GM12878 (cell line): Measurements from ENCODE around the gene RASA4B.
"Not testable (repeated sequence)": the region's sequence is repeated elsewhere in the genome, so short reads cannot be mapped to it uniquely, and the experiment has no call there.

ENCODE experiments used
- CEBPZ ChIP-seq: fragments of 150-350 bp; IDR thresholded peaks from 2 replicates; pipeline ENCODE4 v1.6.1; 2016; ENCODE audit warnings: low read depth, low read length
- CTCF ChIP-seq, 3 experiments: IDR thresholded peaks in 2 of 3; conservative IDR thresholded peaks in 1 of 3; 2 replicates each; pipeline ENCODE4 v1.5.1; 2011; ENCODE audit warnings: low read depth in 3 of 3, low read length in 3 of 3, mild to moderate bottlenecking in 3 of 3, control low read depth in 2 of 3, moderate library complexity in 2 of 3, inconsistent platforms in 1 of 3, mixed read lengths in 1 of 3; ENCODE audit not compliant: control insufficient read depth in 2 of 3, insufficient read depth in 1 of 3; ENCODE audit errors: extremely low read depth in 1 of 3
- EGR1 ChIP-seq, 2 experiments: IDR thresholded peaks; 1 replicate in 1 of 2; 2 replicates in 1 of 2; pipeline ENCODE4 v1.6.1; 2011 to 2012; ENCODE audit warnings: low read depth in 2 of 2, low read length in 2 of 2, borderline replicate concordance in 1 of 2, mild to moderate bottlenecking in 1 of 2, moderate library complexity in 1 of 2
- ESRRA ChIP-seq: IDR thresholded peaks from 2 replicates; pipeline ENCODE4 v1.6.1; 2012; ENCODE audit warnings: mild to moderate bottlenecking, low read length, improper control_type of control experiment
- HDAC2 ChIP-seq: fragments of 200-600 bp; sonication (generic); IDR thresholded peaks from 2 replicates; pipeline ENCODE4 v1.6.1; 2017
- MXI1 ChIP-seq: fragments of 150-350 bp; IDR thresholded peaks from 2 replicates; pipeline ENCODE4 v1.6.1; 2011; ENCODE audit warnings: low read depth, mild to moderate bottlenecking, inconsistent platforms, low read length, improper control_type of control experiment
- POLR2A ChIP-seq: IDR thresholded peaks from 2 replicates; pipeline ENCODE4 v1.6.1; 2011; ENCODE audit warnings: low read depth, mild to moderate bottlenecking, low read length
- POLR2AphosphoS5 ChIP-seq: IDR thresholded peaks from 2 replicates; pipeline ENCODE4 v1.6.1; 2011; ENCODE audit warnings: mild to moderate bottlenecking, low read length, inconsistent platforms
- SMAD1 ChIP-seq: fragments of 450-650 bp; IDR thresholded peaks from 2 replicates; pipeline ENCODE4 v1.6.1; 2018; ENCODE audit warnings: mild to moderate bottlenecking, low read depth; ENCODE audit not compliant: partially characterized antibody
- SMC3 ChIP-seq: IDR thresholded peaks from 2 replicates; pipeline ENCODE4 v1.6.1; 2011; ENCODE audit warnings: low read length, improper control_type of control experiment, borderline replicate concordance
- ZBTB33 ChIP-seq: fragments of 450-650 bp; IDR thresholded peaks from 2 replicates; pipeline ENCODE4 v1.6.1; 2017; ENCODE audit warnings: mild to moderate bottlenecking
- ZBTB40 ChIP-seq: fragments of 450-650 bp; IDR thresholded peaks from 2 replicates; pipeline ENCODE4 v1.6.1; 2016; ENCODE audit warnings: mild to moderate bottlenecking, moderate library complexity, borderline replicate concordance

GRCh38 chr7:102531583-102531982 lies 14.0 kb upstream of the RASA4B start:
- not testable (repeated sequence) for TF ChIP-seq EGR1 (IDR thresholded peaks at IDR 0.05; ENCODE audit: borderline replicate concordance in 1 of 2, low read depth in 2 of 2, low read length in 2 of 2); ZBTB33; SMC3; CTCF (IDR thresholded peaks at IDR 0.05 in 2 of 3, conservative IDR thresholded peaks at IDR 0.05 in 1 of 3; ENCODE audit: control insufficient read depth in 2 of 3, extremely low read depth in 1 of 3, insufficient read depth in 1 of 3, low read depth in 3 of 3, low read length in 3 of 3); HDAC2; POLR2A; POLR2AphosphoS5; ZBTB40; CEBPZ; ESRRA; MXI1; SMAD1
